Measurements from ENCODE around the gene E2F4. TPM values are rescaled to one million over a fixed set of nuclear protein-coding genes. Genes with fewer than 3 reads are reported as not detected.

E2F4 gene
- total RNA-seq, 1 experiment from 2014 or later = 74.5 TPM

DNA sequence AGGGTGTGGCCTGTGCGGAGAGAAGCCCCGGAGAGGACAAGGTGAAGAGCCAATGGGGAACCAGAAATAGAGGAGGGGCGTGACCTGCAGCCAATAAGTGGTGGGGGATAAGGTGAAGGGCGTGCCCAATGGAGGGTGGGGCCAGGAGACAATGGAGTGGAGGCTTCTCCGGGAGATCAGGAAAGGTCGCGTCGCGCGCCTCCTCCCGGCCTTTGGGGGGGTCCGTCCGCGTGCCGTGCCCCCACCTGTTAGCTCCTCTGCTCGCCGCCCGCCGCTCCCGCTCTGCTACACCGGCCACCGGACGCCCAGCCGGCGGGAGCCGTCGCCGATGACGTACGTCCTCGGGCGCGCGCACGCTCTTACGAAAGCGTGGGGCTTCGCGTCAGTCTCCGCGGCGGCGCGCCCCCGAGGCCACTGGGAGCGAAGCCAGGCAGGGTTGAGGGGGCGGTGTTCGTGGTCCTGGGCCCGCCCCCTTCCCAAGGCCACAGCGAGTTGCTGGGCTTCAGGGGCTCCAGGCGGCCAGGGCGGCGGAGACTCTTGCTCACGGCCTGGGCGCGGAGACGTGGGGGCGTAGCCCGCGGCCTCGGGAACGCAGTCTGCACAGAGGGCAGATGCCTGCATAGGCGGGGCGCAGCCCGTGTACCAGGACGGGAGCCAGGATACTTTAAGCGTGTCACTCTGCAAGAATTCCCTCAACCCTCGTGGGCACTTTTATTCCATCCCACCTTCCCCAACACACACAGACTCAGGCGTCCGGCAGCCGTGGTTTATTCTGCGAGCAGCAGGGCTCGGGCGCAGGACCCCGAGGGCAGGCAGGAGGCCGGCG, 8.1 kb upstream of the E2F4 start, which contains the start of gene MATCAP1:
Gene MATCAP1 (minus strand): TSS at position 337 of the 826 bp plus-strand sequence. CDS start 3,353 bp downstream, outside the sequence.
- peak; percentile 45; the same call in 1 of the 2 replicates for TF ChIP-seq POLR2AphosphoS5 (IDR thresholded peaks at IDR 0.05; ENCODE audit: low read depth, low read length)
- no peak for TF ChIP-seq CTCF (IDR thresholded peaks at IDR 0.05)
- ATAC-seq (peak; percentile 93), DNase-seq (ENCODE audit: low read depth, low spot score) (peak; percentile 78)
- ChIA-PET CTCF (no interaction called here), POLR2A (no interaction called here)
- Histone ChIP-seq H3K4me1 (ENCODE audit: control insufficient read depth, insufficient read depth, low read length) (peaks cover 8% of the 10 kb centered on the region), H3K9me3 (ENCODE audit: control insufficient read depth, insufficient read depth, low read depth, low read length) (no peaks in the 10 kb centered on the region), H3K4me3 (ENCODE audit: low read depth in 2 of 2, low read length in 2 of 2) (peak within 1 kb of the TSS; percentile 65 to 87), H3K27ac (ENCODE audit: low read length) (peak within 1 kb of the TSS; percentile 77), H3K27me3 (ENCODE audit: control insufficient read depth, insufficient read depth, low read length) (no peaks in the 10 kb centered on the region), H3K36me3 (ENCODE audit: control insufficient read depth, insufficient read depth, low read length) (peaks cover 4% of the 10 kb centered on the region; the same call in 1 of the 2 replicates)
- BruUV-seq (replicated peaks) = no TSS peak
- in situ Hi-C loops (cut with HindIII; ENCODE audit: low pct_unique_long_range_greater_than_20kb, low sequenced_read_pairs) (no loop called here), intact Hi-C loops (cut with micrococcal nuclease; ENCODE audit: unreplicated experiment) (loop anchor here (10.0 kb wide), 1 partner anchor 229 kb away; no protein-coding TSS in a partner anchor)

DNA sequence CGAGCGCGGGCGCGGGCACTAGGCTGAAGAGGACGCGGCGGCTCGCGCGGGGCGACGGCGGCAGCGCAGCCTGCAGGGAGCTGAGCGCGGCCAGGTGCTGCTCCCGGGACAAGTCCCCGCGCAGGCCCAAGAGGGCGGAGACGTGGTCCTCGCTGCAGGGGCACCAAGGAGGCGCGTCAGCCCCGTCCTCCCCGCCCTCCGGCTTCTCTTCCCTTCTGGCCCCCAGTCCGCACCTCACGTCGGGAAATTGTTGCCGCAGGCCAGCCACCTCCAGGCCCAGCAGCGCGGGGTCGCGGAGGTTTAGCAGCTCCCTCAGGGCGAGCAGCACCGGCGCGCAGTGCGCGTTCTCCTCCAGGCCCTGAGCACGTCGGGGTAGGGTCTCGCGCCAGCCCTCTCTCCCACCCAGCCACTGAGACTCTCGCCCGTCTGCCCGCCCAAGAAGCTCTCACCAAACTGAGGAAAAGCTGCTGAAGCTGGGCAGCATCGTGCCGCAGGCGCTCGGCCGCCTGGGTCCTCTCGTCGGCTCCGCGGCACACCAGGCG, 7.4 kb upstream of the E2F4 start:
- Histone ChIP-seq H3K9me3 (ENCODE audit: control insufficient read depth, insufficient read depth, low read depth, low read length) (no peaks in the 10 kb centered on the region), H3K4me1 (ENCODE audit: control insufficient read depth, insufficient read depth, low read length) (peaks cover 8% of the 10 kb centered on the region), H3K36me3 (ENCODE audit: control insufficient read depth, insufficient read depth, low read length) (peaks cover 4% of the 10 kb centered on the region; the same call in 1 of the 2 replicates), H3K27ac (ENCODE audit: low read length) (no peak overlapping the region), H3K4me3 (ENCODE audit: low read depth in 2 of 2, low read length in 2 of 2) (peak overlapping the region; percentile 65 to 87), H3K27me3 (ENCODE audit: control insufficient read depth, insufficient read depth, low read length) (no peaks in the 10 kb centered on the region)
- in situ Hi-C loops (cut with HindIII; ENCODE audit: low pct_unique_long_range_greater_than_20kb, low sequenced_read_pairs) = no loop called here
- no peak for DNase-seq (ENCODE audit: low read depth, low spot score)
- no TSS peak for BruUV-seq (replicated peaks)
- TF ChIP-seq TCF7L2 (IDR thresholded peaks at IDR 0.05; ENCODE audit: low read depth, low read length) (no peak), SIN3A (IDR thresholded peaks at IDR 0.05; ENCODE audit: borderline replicate concordance, insufficient read depth, low read depth, low read length) (no peak), REST (IDR thresholded peaks at IDR 0.05; ENCODE audit: insufficient read depth in 1 of 2, low read depth in 2 of 2, low read length in 1 of 2) (no peak), CTCF (IDR thresholded peaks at IDR 0.05) (no peak), POLR2AphosphoS5 (IDR thresholded peaks at IDR 0.05; ENCODE audit: low read depth, low read length) (no peak)
- ATAC-seq = peak; percentile 32
- intact Hi-C loops (cut with micrococcal nuclease; ENCODE audit: unreplicated experiment) = loop anchor here (10.0 kb wide), 1 partner anchor 230 kb away; no protein-coding TSS in a partner anchor
- POLR2A ChIA-PET = no interaction called here
- CTCF ChIA-PET = interaction anchor here (0.7 kb wide), 1 partner anchor 14 kb away, joined by 4 read pairs; the partner anchor contains the start of gene NOL3

Measured in Panc1 (cell line).